CD14-positive monocyte (primary cell): ENCODE measurements around the gene S100A4. TPM values are rescaled to one million over a fixed set of nuclear protein-coding genes. Genes with fewer than 3 reads are reported as not detected.

Source experiments
- DNase-seq, 3 donors: peaks; one replicate each; pipeline ENCODE4 v3.0.0-alpha.2; 2011 to 2022
- H2AFZ ChIP-seq: 2 replicates; pipeline ENCODE4 v1.6.0; 2012; ENCODE audit warnings: mild to moderate bottlenecking, low read depth, low read length, inconsistent platforms; ENCODE audit not compliant: insufficient read depth, poor library complexity, severe bottlenecking
- H3K27ac ChIP-seq, 2 donors: 1 replicate in 1 of 2; 2 replicates in 1 of 2; pipeline ENCODE4 v1.5.1; 2012 to 2013; ENCODE audit warnings: low read length in 2 of 2, control low read depth in 1 of 2, inconsistent platforms in 1 of 2, low read depth in 1 of 2, mild to moderate bottlenecking in 1 of 2
- H3K27me3 ChIP-seq, 2 donors: one replicate each; pipeline versions ENCODE4 v1.6.0 to v1.6.1; 2011 to 2013; ENCODE audit warnings: low read length in 2 of 2; ENCODE audit not compliant: control insufficient read depth in 2 of 2, insufficient read depth in 2 of 2
- H3K36me3 ChIP-seq, 2 donors: replicated peaks in 1 of 2; 1 replicate in 1 of 2; 2 replicates in 1 of 2; pipeline versions ENCODE4 v1.5.1 to v1.6.1; 2012 to 2013; ENCODE audit warnings: low read length in 2 of 2, control low read depth in 1 of 2, inconsistent platforms in 1 of 2, mild to moderate bottlenecking in 1 of 2; ENCODE audit not compliant: insufficient read depth in 2 of 2, control insufficient read depth in 1 of 2
- H3K4me1 ChIP-seq, 2 donors: 1 replicate in 1 of 2; 2 replicates in 1 of 2; pipeline versions ENCODE4 v1.5.1 to v1.6.1; 2012 to 2013; ENCODE audit warnings: low read length in 2 of 2, control low read depth in 1 of 2, inconsistent platforms in 1 of 2, mild to moderate bottlenecking in 1 of 2, moderate library complexity in 1 of 2; ENCODE audit not compliant: insufficient read depth in 2 of 2, control insufficient read depth in 1 of 2
- H3K4me2 ChIP-seq: replicated peaks from 2 replicates; pipeline ENCODE3; 2012; ENCODE audit warnings: low read length, moderate library complexity, mild to moderate bottlenecking; ENCODE audit not compliant: poor library complexity, severe bottlenecking; ENCODE audit errors: extremely low read depth
- H3K4me3 ChIP-seq, 3 experiments: fragments of 200-600 bp in 1 of 3; sonication (generic) in 1 of 3; replicated peaks in 1 of 3; 1 replicate in 2 of 3; 2 replicates in 1 of 3; pipeline ENCODE4 v1.5.1; 2011 to 2013; ENCODE audit warnings: low read length in 3 of 3, mild to moderate bottlenecking in 3 of 3, control low read depth in 2 of 3, low read depth in 2 of 3, inconsistent platforms in 1 of 3, moderate library complexity in 1 of 3
- H3K79me2 ChIP-seq: 2 replicates; pipeline ENCODE4 v1.6.0; 2012; ENCODE audit warnings: mild to moderate bottlenecking, control low read depth, inconsistent platforms, low read length, moderate library complexity; ENCODE audit not compliant: insufficient read depth
- H3K9ac ChIP-seq: 2 replicates; pipeline ENCODE4 v1.6.0; 2017; ENCODE audit warnings: low read length, mild to moderate bottlenecking; ENCODE audit not compliant: insufficient read depth, poor library complexity, severe bottlenecking
- H3K9me3 ChIP-seq, 2 donors: replicated peaks in 1 of 2; 1 replicate in 1 of 2; 2 replicates in 1 of 2; pipeline versions ENCODE4 v1.5.1 to v1.6.1; 2012 to 2013; ENCODE audit warnings: low read length in 2 of 2, control low read depth in 1 of 2; ENCODE audit not compliant: control insufficient read depth in 1 of 2, insufficient read depth in 1 of 2
- H4K20me1 ChIP-seq: 2 replicates; pipeline ENCODE4 v1.6.0; 2012; ENCODE audit warnings: mild to moderate bottlenecking, low read length, control low read depth, moderate library complexity; ENCODE audit not compliant: insufficient read depth
- H3K27ac Mint-ChIP-seq, 7 donors: one replicate each; pipeline ENCODE4 v1.8.0; 2020; ENCODE audit warnings: mild to moderate bottlenecking in 7 of 7, mixed read lengths in 7 of 7, moderate library complexity in 6 of 7, inconsistent platforms in 2 of 7
- H3K27me3 Mint-ChIP-seq, 3 donors: one replicate each; pipeline ENCODE4 v1.8.0; 2021 to 2022; ENCODE audit warnings: low read depth in 3 of 3, mild to moderate bottlenecking in 3 of 3, mixed read lengths in 3 of 3, moderate library complexity in 3 of 3, inconsistent platforms in 1 of 3
- H3K36me3 Mint-ChIP-seq, 2 donors: one replicate each; pipeline ENCODE4 v1.8.0; 2020; ENCODE audit warnings: mixed read lengths in 2 of 2, inconsistent platforms in 1 of 2, mild to moderate bottlenecking in 1 of 2
- H3K4me1 Mint-ChIP-seq: one replicate; pipeline ENCODE4 v1.8.0; 2020; ENCODE audit warnings: mild to moderate bottlenecking, mixed read lengths
- H3K4me3 Mint-ChIP-seq, 2 donors: one replicate each; pipeline ENCODE4 v1.8.0; 2020; ENCODE audit warnings: mild to moderate bottlenecking in 2 of 2, mixed read lengths in 2 of 2, moderate library complexity in 1 of 2
- H3K9me3 Mint-ChIP-seq, 7 donors: one replicate each; pipeline ENCODE4 v1.8.0; 2020 to 2022; ENCODE audit warnings: mixed read lengths in 7 of 7, mild to moderate bottlenecking in 6 of 7, moderate library complexity in 6 of 7, inconsistent platforms in 2 of 7
- CTCF ChIP-seq: fragments of 200-600 bp; IDR thresholded peaks from one replicate; pipeline ENCODE4 v1.8.0; 2022; ENCODE audit warnings: antibody characterized with exemption, mild to moderate bottlenecking
- WGBS: methylation state at CpG from one replicate; pipeline ENCODE4 v1.1.5; 2013; ENCODE audit warnings: missing lambda C conversion rate; ENCODE audit not compliant: insufficient coverage; 5-methylcytosine and 5-hydroxymethylcytosine counted together
- intact Hi-C, 2 donors: fragments of 100-400 bp; cut with micrococcal nuclease; formaldehyde crosslinking; loops; one replicate each; pipeline versions ENCODE4 v1.15.0 to v1.15.1; 2023
- polyA plus RNA-seq, 3 donors: library from polyadenylated mRNA; depleted of rRNA in 1 of 3; unstranded in 2 of 3; stranded (reverse) in 1 of 3; fragments of 300-500 nt in 2 of 3; fragments of >200 nt in 1 of 3; fragmentation: Illumina TruSeq in 2 of 3; gene quantifications; 1 replicate in 2 of 3; 2 replicates in 1 of 3; pipeline ENCODE4 v1.2.3, GENCODE V29; 2012 to 2021

S100A4 gene
- polyA plus RNA-seq, 3 donors: 4,538 to 7,344 (median 6,092) TPM

GRCh38 chr1:153567621-153568366 is 22.2 kb upstream of the S100A4 start:
- peak overlapping the region; percentile 24 for H3K9ac ChIP-seq
- 93% methylated on average over 18 of the region's 22 CpGs for WGBS

More at GRCh38 chr1:153567621-153568366, 22.2 kb upstream of the S100A4 start:
- intact Hi-C loops: loop anchor here (1.0 to 5.0 kb wide), 4 partner anchors 34 to 1520 kb away; no protein-coding TSS in a partner anchor
- Mint-ChIP-seq H3K4me3 (peak overlapping the region in 1 of 2 donors; percentile 86), H3K27me3 (peaks cover 0 to 8% (median 2%) of the 10 kb centered on the region in 3 donors), H3K36me3 (peaks cover 0 to 5% of the 10 kb centered on the region in 2 donors), H3K9me3 (no peaks in the 10 kb centered on the region), H3K27ac (peak overlapping the region; percentile 48 to 100 (median 94)), H3K4me1 (peaks cover 66% of the 10 kb centered on the region)
- Histone ChIP-seq H4K20me1 (no peaks in the 10 kb centered on the region), H2AFZ (peak overlapping the region; percentile 74), H3K4me1 (peaks cover 68 to 69% of the 10 kb centered on the region in 2 donors), H3K27me3 (no peaks in the 10 kb centered on the region), H3K9me3 (no peaks in the 10 kb centered on the region), H3K27ac (peak overlapping the region; percentile 97 to 100), H3K4me2 (peak overlapping the region; percentile 59), H3K4me3 (peak overlapping the region in 1 of 3 experiments; percentile 52), H3K79me2 (peaks cover 13% of the 10 kb centered on the region), H3K36me3 (no peaks in the 10 kb centered on the region)
- no peak for DNase-seq
- TF ChIP-seq CTCF: no peak
